ENCODE data around the gene EIF3F.
A peak's percentile ranks its signal among the peaks of the same experiment; 100 is the strongest.

- peak; percentile 84 for TF ChIP-seq CTCF (IDR thresholded peaks at IDR 0.05)
- TF ChIP-seq CBX8 (IDR thresholded peaks at IDR 0.05) = no peak
- TF ChIP-seq MAX (IDR thresholded peaks at IDR 0.05) = no peak
- TF ChIP-seq ESRRA (IDR thresholded peaks at IDR 0.05; ENCODE audit: borderline replicate concordance, low read length) = no peak
- TF ChIP-seq RARB (CRISPR knock-in tag; IDR thresholded peaks at IDR 0.05) = no peak
- no peak for TF ChIP-seq RCOR1 (IDR thresholded peaks at IDR 0.05; ENCODE audit: low read depth, low read length)
These were observed 46.4 kb downstream of the EIF3F start for GRCh38 chr11:8033305-8034105.

Data from A549 (cell line).